HEK293 (cell line): Measurements from ENCODE around the gene GALNS.

ENCODE experiments used
- HIC1 ChIP-seq: fragments of 450-650 bp; formaldehyde crosslinking; IDR thresholded peaks from 2 replicates; pipeline ENCODE4 v1.5.1; 2016; ENCODE audit warnings: missing biosample characterization, missing genetic modification characterization
- OSR2 ChIP-seq: fragments of 450-650 bp; formaldehyde crosslinking; IDR thresholded peaks from 2 replicates; pipeline ENCODE4 v1.5.1; 2016; ENCODE audit warnings: missing biosample characterization, missing genetic modification characterization
- PRDM2 ChIP-seq: fragments of 450-650 bp; formaldehyde crosslinking; IDR thresholded peaks from 2 replicates; pipeline ENCODE4 v1.5.1; 2016; ENCODE audit warnings: missing biosample characterization, missing genetic modification characterization, borderline replicate concordance
- ZNF114 ChIP-seq: fragments of 450-650 bp; formaldehyde crosslinking; IDR thresholded peaks from 2 replicates; pipeline ENCODE4 v1.5.0; 2017; ENCODE audit warnings: missing biosample characterization, missing genetic modification characterization
- ZNF239 ChIP-seq: fragments of 450-650 bp; formaldehyde crosslinking; IDR thresholded peaks from 2 replicates; pipeline ENCODE4 v1.5.1; 2016; ENCODE audit warnings: missing biosample characterization, missing genetic modification characterization
- ZNF580 ChIP-seq: fragments of 450-650 bp; formaldehyde crosslinking; IDR thresholded peaks from 2 replicates; pipeline ENCODE4 v1.5.1; 2016; ENCODE audit warnings: missing biosample characterization, missing genetic modification characterization
- ZNF610 ChIP-seq: fragments of 450-650 bp; formaldehyde crosslinking; IDR thresholded peaks from 2 replicates; pipeline ENCODE4 v1.5.1; 2016; ENCODE audit warnings: missing biosample characterization, missing genetic modification characterization, borderline replicate concordance
- ZNF629 ChIP-seq: fragments of 450-650 bp; formaldehyde crosslinking; IDR thresholded peaks from 2 replicates; pipeline ENCODE4 v1.5.1; 2017; ENCODE audit warnings: missing biosample characterization, missing genetic modification characterization
- ZNF704 ChIP-seq: fragments of 450-650 bp; formaldehyde crosslinking; IDR thresholded peaks from 2 replicates; pipeline ENCODE4 v1.5.1; 2016; ENCODE audit warnings: missing biosample characterization, missing genetic modification characterization
- ZNF777 ChIP-seq: fragments of 450-650 bp; formaldehyde crosslinking; IDR thresholded peaks from 2 replicates; pipeline ENCODE4 v1.5.1; 2017; ENCODE audit warnings: missing biosample characterization, missing genetic modification characterization, borderline replicate concordance
- ZSCAN30 ChIP-seq: fragments of 450-650 bp; IDR thresholded peaks from 2 replicates; pipeline ENCODE4 v1.5.1; 2018; ENCODE audit warnings: missing biosample characterization, mild to moderate bottlenecking, missing genetic modification characterization, moderate library complexity
- TF ChIP-seq, protein P1 (sequence below): fragments of 450-650 bp; formaldehyde crosslinking; IDR thresholded peaks from 2 replicates; pipeline ENCODE4 v1.5.1; 2016; ENCODE audit warnings: missing biosample characterization, missing genetic modification characterization
- TF ChIP-seq, protein P2 (sequence below): fragments of 450-650 bp; formaldehyde crosslinking; IDR thresholded peaks from 2 replicates; pipeline ENCODE4 v1.5.1; 2017; ENCODE audit warnings: missing biosample characterization, missing genetic modification characterization
- TF ChIP-seq, protein P3 (sequence below): fragments of 450-650 bp; formaldehyde crosslinking; IDR thresholded peaks from 2 replicates; pipeline ENCODE4 v1.5.1; 2017; ENCODE audit warnings: missing biosample characterization, mild to moderate bottlenecking, missing genetic modification characterization, moderate library complexity
- TF ChIP-seq, protein P4 (sequence below): fragments of 450-650 bp; formaldehyde crosslinking; IDR thresholded peaks from 2 replicates; pipeline ENCODE4 v1.5.1; 2016; ENCODE audit warnings: missing biosample characterization, missing genetic modification characterization
- TF ChIP-seq, protein P5 (sequence below): fragments of 450-650 bp; formaldehyde crosslinking; IDR thresholded peaks from 2 replicates; pipeline ENCODE4 v1.5.0; 2017; ENCODE audit warnings: missing biosample characterization, missing genetic modification characterization, borderline replicate concordance

The GALNS gene

DNA sequence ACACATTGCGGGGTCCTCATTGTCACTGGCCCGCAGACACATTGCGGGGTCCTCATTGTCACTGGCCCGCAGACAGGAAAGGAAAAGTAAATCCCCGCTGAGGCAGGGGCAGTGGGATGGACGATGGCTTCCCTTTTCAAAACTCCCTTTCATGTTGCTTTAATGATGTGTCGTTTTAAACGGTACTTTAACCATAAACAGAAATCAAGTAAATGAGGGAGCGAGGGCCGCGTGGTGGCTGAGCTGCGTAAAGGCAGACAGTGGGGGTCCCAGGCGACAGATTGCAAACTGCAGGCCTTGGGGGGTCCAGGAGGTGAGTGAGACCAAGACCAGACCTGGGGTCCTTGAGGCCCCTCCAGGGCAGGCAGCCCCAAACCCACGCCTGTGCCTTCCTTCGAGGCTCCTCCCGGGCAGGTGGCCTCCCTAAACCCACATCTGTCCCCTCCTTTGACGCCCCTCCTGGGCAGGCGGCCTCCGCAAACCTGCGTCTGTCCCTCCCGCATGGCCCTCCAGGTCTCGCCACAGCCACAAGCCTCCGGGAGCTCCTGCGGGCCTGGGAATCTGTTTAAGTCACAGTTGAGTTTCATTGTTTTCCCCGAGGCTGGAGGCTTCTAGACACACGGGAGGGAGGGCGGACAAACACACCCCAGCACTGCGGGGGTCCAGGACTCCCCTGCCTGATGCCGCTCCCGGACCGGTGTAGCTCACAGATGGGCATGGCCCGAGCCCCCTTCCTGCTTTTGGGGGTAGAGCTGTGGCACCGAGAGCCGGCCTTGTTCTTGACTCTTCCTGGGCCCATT, 79.1 kb downstream of the GALNS start (continued):
- TF ChIP-seq, protein P1, sequence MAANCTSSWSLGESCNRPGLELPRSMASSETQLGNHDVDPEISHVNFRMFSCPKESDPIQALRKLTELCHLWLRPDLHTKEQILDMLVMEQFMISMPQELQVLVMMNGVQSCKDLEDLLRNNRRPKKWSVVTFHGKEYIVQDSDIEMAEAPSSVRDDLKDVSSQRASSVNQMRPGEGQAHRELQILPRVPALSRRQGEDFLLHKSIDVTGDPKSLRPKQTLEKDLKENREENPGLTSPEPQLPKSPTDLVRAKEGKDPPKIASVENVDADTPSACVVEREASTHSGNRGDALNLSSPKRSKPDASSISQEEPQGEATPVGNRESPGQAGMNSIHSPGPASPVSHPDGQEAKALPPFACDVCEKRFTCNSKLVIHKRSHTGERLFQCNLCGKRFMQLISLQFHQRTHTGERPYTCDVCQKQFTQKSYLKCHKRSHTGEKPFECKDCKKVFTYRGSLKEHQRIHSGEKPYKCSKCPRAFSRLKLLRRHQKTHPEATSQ (tag by site-specific recombination) = no peak
- no peak for TF ChIP-seq ZNF114 (tag by site-specific recombination)
- no peak; the same call in 1 of the 2 replicates for TF ChIP-seq OSR2 (tag by site-specific recombination)
- TF ChIP-seq, protein P2, sequence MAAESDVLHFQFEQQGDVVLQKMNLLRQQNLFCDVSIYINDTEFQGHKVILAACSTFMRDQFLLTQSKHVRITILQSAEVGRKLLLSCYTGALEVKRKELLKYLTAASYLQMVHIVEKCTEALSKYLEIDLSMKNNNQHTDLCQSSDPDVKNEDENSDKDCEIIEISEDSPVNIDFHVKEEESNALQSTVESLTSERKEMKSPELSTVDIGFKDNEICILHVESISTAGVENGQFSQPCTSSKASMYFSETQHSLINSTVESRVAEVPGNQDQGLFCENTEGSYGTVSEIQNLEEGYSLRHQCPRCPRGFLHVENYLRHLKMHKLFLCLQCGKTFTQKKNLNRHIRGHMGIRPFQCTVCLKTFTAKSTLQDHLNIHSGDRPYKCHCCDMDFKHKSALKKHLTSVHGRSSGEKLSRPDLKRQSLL (tag by site-specific recombination) = no peak
- TF ChIP-seq, protein P3, sequence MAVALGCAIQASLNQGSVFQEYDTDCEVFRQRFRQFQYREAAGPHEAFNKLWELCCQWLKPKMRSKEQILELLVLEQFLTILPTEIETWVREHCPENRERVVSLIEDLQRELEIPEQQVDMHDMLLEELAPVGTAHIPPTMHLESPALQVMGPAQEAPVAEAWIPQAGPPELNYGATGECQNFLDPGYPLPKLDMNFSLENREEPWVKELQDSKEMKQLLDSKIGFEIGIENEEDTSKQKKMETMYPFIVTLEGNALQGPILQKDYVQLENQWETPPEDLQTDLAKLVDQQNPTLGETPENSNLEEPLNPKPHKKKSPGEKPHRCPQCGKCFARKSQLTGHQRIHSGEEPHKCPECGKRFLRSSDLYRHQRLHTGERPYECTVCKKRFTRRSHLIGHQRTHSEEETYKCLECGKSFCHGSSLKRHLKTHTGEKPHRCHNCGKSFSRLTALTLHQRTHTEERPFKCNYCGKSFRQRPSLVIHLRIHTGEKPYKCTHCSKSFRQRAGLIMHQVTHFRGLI (tag by site-specific recombination) = no peak; the same call in 1 of the 2 replicates
- no peak for TF ChIP-seq PRDM2 (tag by site-specific recombination)
- TF ChIP-seq, protein P4, sequence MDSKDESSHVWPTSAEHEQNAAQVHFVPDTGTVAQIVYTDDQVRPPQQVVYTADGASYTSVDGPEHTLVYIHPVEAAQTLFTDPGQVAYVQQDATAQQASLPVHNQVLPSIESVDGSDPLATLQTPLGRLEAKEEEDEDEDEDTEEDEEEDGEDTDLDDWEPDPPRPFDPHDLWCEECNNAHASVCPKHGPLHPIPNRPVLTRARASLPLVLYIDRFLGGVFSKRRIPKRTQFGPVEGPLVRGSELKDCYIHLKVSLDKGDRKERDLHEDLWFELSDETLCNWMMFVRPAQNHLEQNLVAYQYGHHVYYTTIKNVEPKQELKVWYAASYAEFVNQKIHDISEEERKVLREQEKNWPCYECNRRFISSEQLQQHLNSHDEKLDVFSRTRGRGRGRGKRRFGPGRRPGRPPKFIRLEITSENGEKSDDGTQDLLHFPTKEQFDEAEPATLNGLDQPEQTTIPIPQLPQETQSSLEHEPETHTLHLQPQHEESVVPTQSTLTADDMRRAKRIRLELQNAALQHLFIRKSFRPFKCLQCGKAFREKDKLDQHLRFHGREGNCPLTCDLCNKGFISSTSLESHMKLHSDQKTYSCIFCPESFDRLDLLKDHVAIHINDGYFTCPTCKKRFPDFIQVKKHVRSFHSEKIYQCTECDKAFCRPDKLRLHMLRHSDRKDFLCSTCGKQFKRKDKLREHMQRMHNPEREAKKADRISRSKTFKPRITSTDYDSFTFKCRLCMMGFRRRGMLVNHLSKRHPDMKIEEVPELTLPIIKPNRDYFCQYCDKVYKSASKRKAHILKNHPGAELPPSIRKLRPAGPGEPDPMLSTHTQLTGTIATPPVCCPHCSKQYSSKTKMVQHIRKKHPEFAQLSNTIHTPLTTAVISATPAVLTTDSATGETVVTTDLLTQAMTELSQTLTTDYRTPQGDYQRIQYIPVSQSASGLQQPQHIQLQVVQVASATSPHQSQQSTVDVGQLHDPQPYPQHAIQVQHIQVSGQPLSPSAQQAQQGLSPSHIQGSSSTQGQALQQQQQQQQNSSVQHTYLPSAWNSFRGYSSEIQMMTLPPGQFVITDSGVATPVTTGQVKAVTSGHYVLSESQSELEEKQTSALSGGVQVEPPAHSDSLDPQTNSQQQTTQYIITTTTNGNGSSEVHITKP (tag by site-specific recombination) = peak; percentile 18; the same call in 1 of the 2 replicates
- TF ChIP-seq, protein P5, sequence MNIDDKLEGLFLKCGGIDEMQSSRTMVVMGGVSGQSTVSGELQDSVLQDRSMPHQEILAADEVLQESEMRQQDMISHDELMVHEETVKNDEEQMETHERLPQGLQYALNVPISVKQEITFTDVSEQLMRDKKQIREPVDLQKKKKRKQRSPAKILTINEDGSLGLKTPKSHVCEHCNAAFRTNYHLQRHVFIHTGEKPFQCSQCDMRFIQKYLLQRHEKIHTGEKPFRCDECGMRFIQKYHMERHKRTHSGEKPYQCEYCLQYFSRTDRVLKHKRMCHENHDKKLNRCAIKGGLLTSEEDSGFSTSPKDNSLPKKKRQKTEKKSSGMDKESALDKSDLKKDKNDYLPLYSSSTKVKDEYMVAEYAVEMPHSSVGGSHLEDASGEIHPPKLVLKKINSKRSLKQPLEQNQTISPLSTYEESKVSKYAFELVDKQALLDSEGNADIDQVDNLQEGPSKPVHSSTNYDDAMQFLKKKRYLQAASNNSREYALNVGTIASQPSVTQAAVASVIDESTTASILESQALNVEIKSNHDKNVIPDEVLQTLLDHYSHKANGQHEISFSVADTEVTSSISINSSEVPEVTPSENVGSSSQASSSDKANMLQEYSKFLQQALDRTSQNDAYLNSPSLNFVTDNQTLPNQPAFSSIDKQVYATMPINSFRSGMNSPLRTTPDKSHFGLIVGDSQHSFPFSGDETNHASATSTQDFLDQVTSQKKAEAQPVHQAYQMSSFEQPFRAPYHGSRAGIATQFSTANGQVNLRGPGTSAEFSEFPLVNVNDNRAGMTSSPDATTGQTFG (tag by site-specific recombination) = no peak
- no peak for TF ChIP-seq ZSCAN30
- TF ChIP-seq ZNF704 (tag by site-specific recombination) = no peak
- TF ChIP-seq ZNF777 (tag by site-specific recombination) = no peak
- 0 out of 2 replicates have a peak, but pooled peaks have one; percentile 21 for TF ChIP-seq ZNF610 (tag by site-specific recombination)
- TF ChIP-seq ZNF629 = no peak
- no peak for TF ChIP-seq ZNF239
- no peak for TF ChIP-seq ZNF580 (tag by site-specific recombination)
- no peak for TF ChIP-seq HIC1 (tag by site-specific recombination)
